GM12891 (cell line): ENCODE measurements around the gene BACH2.

Source experiments
- POLR2A ChIP-seq: IDR thresholded peaks from 2 replicates; pipeline ENCODE4 v1.6.1; 2011; ENCODE audit warnings: low read depth, low read length, control low read depth
- POLR2AphosphoS5 ChIP-seq: IDR thresholded peaks from 2 replicates; pipeline ENCODE4 v1.6.1; 2011; ENCODE audit warnings: low read depth, low read length, control low read depth
- SPI1 ChIP-seq: IDR thresholded peaks from 2 replicates; pipeline ENCODE4 v1.6.1; 2011; ENCODE audit warnings: low read depth, low read length, control low read depth
- TAF1 ChIP-seq: IDR thresholded peaks from 2 replicates; pipeline ENCODE4 v1.6.1; 2011; ENCODE audit warnings: low read depth, low read length, control low read depth

GRCh38 chr6:89941763-89942497 is 354.7 kb downstream of the BACH2 start:
- TF ChIP-seq POLR2AphosphoS5 (no peak), POLR2A (no peak), SPI1 (no peak), TAF1 (no peak)
